GM10847 (cell line): ENCODE results near the gene NRP2.

Source experiments
- POLR2A ChIP-seq: IDR thresholded peaks from 2 replicates; pipeline ENCODE4 v1.6.1; 2011; ENCODE audit not compliant: insufficient read length; ENCODE audit errors: extremely low read depth

Gene NRP2

GRCh38 chr2:205714058-205714776 is 31.9 kb downstream of the NRP2 start:
- no peak for TF ChIP-seq POLR2A

GRCh38 chr2:205714789-205715720 is 32.8 kb downstream of the NRP2 start:
- TF ChIP-seq POLR2A, result no peak

GRCh38 chr2:205715831-205716525 is 33.7 kb downstream of the NRP2 start:
- TF ChIP-seq POLR2A, result no peak

GRCh38 chr2:205717175-205717846 is 35.0 kb downstream of the NRP2 start:
- TF ChIP-seq POLR2A, result no peak

GRCh38 chr2:205717999-205718398 is 35.7 kb downstream of the NRP2 start:
- no peak for TF ChIP-seq POLR2A

GRCh38 chr2:205719847-205720246 is 37.5 kb downstream of the NRP2 start:
- no peak for TF ChIP-seq POLR2A

GRCh38 chr2:205720451-205720902 is 38.2 kb downstream of the NRP2 start:
- TF ChIP-seq POLR2A, result no peak

GRCh38 chr2:205721057-205721449 is 38.8 kb downstream of the NRP2 start:
- TF ChIP-seq POLR2A, result no peak

- no peak for TF ChIP-seq POLR2A
Observed at GRCh38 chr2:205722283-205722918, 40.1 kb downstream of the NRP2 start.

- no peak for TF ChIP-seq POLR2A
Observed at GRCh38 chr2:205723179-205723578, 40.9 kb downstream of the NRP2 start.

- no peak for TF ChIP-seq POLR2A
Observed at GRCh38 chr2:205725059-205725458, 42.8 kb downstream of the NRP2 start.

GRCh38 chr2:205726506-205726905 is 44.2 kb downstream of the NRP2 start:
- no peak for TF ChIP-seq POLR2A

GRCh38 chr2:205727174-205727573 is 44.9 kb downstream of the NRP2 start:
- no peak for TF ChIP-seq POLR2A

- TF ChIP-seq POLR2A, result no peak
Observed at GRCh38 chr2:205728366-205728765, 46.1 kb downstream of the NRP2 start.
